Fibroblast of mammary gland (primary cell): ENCODE data around the gene NOS1AP.
A peak's percentile ranks its signal among the peaks of the same experiment; 100 is the strongest.

ENCODE experiments used
- DNase-seq: peaks from one replicate; pipeline ENCODE4 v3.0.0-alpha.2; 2010; ENCODE audit warnings: low read depth
- H3K4me3 ChIP-seq: 2 replicates; pipeline ENCODE4 v1.5.1; 2011; ENCODE audit warnings: low read depth, mild to moderate bottlenecking, low read length, moderate library complexity; ENCODE audit not compliant: control insufficient read depth
- CTCF ChIP-seq: conservative IDR thresholded peaks from 2 replicates; pipeline ENCODE4 v1.5.1; 2011; ENCODE audit warnings: low read depth, low read length, inconsistent platforms; ENCODE audit not compliant: control insufficient read depth, insufficient read depth

Gene NOS1AP

GRCh38 chr1:162353078-162353477 lies 283.6 kb downstream of the NOS1AP start:
- no peak overlapping the region for H3K4me3 ChIP-seq
- no peak for TF ChIP-seq CTCF
- DNase-seq, result no peak

DNA sequence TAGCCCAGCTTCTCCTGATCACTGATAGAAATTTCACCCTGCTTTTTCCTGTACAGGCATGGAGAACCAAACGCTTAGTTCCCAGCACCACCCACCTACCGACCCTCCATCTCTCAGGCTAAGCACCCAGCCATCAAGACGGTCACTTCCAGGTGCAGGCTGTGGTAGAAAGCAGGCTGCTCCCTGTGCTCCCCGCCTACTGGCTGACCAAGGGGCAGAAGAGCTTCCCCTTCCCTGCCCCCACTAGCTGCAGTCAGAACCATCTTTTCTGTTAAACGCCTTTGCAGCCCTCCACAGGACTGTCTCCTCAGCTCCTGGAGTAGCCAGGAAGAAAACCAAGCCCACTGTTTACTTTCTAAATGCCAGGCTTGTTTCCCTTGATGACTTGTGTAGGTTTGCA lies 284.2 kb downstream of the NOS1AP start:
- no peak overlapping the region for H3K4me3 ChIP-seq
- TF ChIP-seq CTCF, result no peak
- DNase-seq, result no peak

DNA sequence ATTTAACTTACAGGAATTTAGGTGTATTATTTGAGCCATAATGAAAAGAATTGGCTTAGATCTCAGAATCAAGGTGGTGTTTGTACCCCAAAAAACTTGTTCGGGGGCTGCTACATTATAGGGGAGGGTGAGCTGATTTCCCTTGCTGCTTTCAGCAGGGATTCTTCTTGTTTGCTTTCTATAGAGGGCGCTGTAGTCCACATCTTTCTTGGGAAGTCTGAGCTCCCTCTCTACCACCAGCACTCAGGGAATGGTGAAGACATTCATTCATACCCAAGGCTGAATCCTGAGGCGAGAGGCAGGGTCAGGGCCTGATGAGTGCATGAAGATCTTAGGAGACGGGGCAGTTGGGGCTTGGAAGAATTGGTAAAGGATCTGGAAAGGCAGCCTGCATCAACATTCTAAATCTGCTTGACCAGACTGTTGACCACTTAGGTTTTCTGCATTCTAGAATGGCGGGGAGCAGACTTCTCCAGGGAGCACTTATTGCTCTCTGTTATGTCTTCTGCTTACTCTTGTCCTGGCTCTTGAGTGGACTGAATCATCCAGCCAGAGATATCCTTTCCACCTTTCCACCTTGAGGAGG lies 288.3 kb downstream of the NOS1AP start:
- DNase-seq, result peak; percentile 62
- TF ChIP-seq CTCF, result peak; percentile 65

DNA sequence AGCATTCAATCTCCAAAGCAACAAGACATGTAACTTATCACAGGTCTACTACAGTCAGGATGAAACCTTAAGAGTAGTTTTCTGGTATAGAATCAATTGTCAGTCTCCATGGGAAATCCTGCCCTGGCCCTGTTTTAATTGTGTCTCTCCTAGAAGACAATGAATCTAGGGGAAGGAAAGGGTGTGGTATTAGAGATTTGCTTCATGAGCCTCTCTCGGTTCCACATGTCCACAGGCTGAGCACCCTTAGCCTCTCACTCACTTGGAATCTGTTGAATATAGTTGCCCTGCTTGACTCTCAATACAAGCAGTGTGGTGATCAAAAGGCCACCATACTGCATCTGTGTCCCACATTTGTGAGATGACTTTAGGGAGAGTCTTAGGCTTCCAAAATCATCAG lies 289.4 kb downstream of the NOS1AP start:
- TF ChIP-seq CTCF, result no peak
- DNase-seq, result no peak
- H3K4me3 ChIP-seq, result no peak overlapping the region

More for the DNA sequence above, 288.3 kb downstream of the NOS1AP start:
- H3K4me3 ChIP-seq, result no peak overlapping the region

DNA sequence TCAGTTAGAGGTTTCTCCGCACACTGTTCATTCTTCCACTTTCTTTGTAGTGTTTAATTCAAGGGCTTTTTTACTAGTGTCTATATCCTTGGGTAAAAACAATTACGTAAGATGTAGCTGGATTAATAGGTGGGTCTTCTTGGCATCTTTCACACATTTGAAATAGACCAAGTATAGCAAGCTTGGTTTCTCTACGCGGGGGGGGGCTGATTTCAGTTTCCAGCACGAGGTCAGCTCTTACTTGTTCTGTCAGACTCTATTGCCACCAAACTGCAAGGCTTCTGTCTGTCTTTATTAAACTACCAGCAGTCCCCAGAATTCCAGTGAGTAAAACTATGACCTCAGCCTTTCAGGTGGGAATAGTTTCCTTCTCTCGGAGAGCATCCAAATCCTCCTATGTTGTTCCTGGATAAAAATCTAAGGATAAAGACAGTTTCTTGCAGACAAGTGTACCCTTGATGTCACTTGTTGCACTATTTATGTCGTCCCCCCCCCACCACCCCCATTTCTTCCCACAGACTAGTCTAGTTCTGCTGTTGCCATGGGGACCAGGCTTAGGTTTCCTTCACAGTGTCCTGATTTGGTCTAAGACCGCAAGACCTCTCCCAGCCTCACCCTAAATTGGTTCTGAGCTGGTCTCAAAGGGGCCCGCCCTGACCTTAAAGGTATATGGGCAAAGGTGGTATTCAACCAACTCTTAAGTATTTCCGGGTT lies 290.2 kb downstream of the NOS1AP start:
- DNase-seq, result no peak
- TF ChIP-seq CTCF, result no peak
- no peak overlapping the region for H3K4me3 ChIP-seq

DNA sequence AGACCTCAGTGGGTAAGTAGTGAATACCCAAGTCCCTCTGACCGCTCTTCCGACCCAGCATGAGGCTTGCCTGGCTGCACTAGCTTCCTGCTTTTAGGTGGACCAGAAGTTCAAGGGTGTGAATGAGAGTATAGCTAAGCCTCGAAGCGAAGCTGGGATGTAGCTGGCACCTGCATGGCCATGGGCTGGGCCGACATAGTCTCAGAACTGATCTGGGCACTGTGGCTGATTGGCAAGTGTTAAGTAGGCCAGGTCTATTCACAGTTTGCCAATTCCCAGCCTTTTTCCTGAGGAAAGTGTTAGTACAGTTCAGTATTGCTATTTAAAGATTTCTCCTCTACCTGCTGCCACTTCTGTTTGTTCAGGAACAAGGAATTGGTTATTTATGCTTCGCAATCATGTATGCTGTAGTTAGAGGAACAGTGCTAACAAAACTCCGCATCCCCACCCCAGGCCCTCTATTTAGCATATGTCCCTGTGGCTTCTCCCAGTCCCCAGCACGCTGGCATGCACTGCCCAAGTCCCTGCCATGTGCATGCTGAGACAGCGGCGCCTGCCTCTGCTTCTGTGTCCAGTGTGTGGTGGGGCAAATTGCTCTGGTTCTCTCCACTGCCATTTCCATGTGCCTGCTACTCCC lies 290.9 kb downstream of the NOS1AP start:
- no peak for TF ChIP-seq CTCF
- DNase-seq, result no peak
- H3K4me3 ChIP-seq, result no peak overlapping the region

- no peak for TF ChIP-seq CTCF
- DNase-seq, result no peak
- no peak overlapping the region for H3K4me3 ChIP-seq
These were observed 291.4 kb downstream of the NOS1AP start for GRCh38 chr1:162360874-162361260.
